ENCODE measurements around the gene TCF12.
"Not testable (repeated sequence)": the region's sequence is repeated elsewhere in the genome, so short reads cannot be mapped to it uniquely, and the experiment has no call there.

The TCF12 gene

GRCh38 chr15:56994280-56994679 is 75.8 kb downstream of the TCF12 start:
- no peak overlapping the region for H3K4me3 ChIP-seq (ENCODE audit: insufficient read length, low read depth)
- no peak for TF ChIP-seq SUZ12 (IDR thresholded peaks at IDR 0.05; ENCODE audit: extremely low read depth, insufficient read depth, insufficient read length)
- TF ChIP-seq ZNF274 (IDR thresholded peaks at IDR 0.05; ENCODE audit: low read depth, low read length): no peak
- no peak for TF ChIP-seq YY1 (IDR thresholded peaks at IDR 0.05; ENCODE audit: insufficient read depth, insufficient read length)
- no peak for DNase-seq (ENCODE audit: low read depth, low spot score)
- H3K36me3 ChIP-seq (ENCODE audit: insufficient read depth, insufficient read length, low read length): peaks cover 8% of the 10 kb centered on the region
- no peaks in the 10 kb centered on the region for H3K27me3 ChIP-seq (ENCODE audit: insufficient read depth, insufficient read length)
- no peaks in the 10 kb centered on the region for H3K4me1 ChIP-seq (ENCODE audit: insufficient read depth, insufficient read length)
- H3K9ac ChIP-seq (ENCODE audit: insufficient read length, low read depth): no peak overlapping the region
- no peaks in the 10 kb centered on the region for H3K9me3 ChIP-seq (ENCODE audit: insufficient read depth, low read length)

- no peak for TF ChIP-seq SUZ12 (IDR thresholded peaks at IDR 0.05; ENCODE audit: extremely low read depth, insufficient read depth, insufficient read length)
- H3K27me3 ChIP-seq (ENCODE audit: insufficient read depth, insufficient read length): no peaks in the 10 kb centered on the region
- no peak overlapping the region for H3K4me3 ChIP-seq (ENCODE audit: insufficient read length, low read depth)
- no peak overlapping the region for H3K9ac ChIP-seq (ENCODE audit: insufficient read length, low read depth)
- DNase-seq (ENCODE audit: low read depth, low spot score): no peak
- H3K36me3 ChIP-seq (ENCODE audit: insufficient read depth, insufficient read length, low read length): peaks cover 8% of the 10 kb centered on the region
- H3K4me1 ChIP-seq (ENCODE audit: insufficient read depth, insufficient read length): no peaks in the 10 kb centered on the region
- no peaks in the 10 kb centered on the region for H3K9me3 ChIP-seq (ENCODE audit: insufficient read depth, low read length)
These were observed 77.6 kb downstream of the TCF12 start for GRCh38 chr15:56996093-56996492.

DNA sequence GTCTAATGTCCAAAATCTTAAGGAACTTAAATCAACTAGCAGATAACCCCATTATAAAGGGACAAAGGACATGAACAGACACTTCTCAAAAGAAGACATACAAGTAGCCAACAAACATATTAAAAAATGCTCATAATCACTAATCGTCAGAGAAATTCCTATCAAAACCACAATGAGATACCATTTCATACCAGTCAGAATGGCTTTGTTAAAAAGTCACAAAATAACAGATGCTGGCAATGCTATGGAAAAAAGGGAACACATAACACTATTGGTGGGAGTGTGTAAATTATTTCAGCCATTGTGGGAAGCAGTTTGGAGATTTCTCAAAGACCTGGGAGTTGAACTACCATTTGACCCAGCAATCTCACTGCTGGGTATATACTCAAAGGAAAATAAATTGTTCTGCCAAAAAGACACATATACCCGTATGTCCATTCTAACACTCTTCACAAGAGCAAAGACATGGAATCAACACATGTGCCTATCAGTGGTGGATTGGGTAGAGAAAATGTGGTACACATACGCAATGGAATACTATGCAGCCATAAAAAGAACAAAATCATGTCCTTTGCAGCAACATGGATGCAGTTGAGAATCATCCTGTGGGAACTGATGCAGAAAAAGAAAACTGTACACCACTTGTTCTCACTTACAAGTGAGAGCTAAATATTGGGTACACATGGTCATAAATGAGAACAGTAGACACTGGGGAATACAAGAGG is 78.5 kb downstream of the TCF12 start:
- Histone ChIP-seq H3K9ac (ENCODE audit: insufficient read length, low read depth) (no peak overlapping the region), H3K36me3 (ENCODE audit: insufficient read depth, insufficient read length, low read length) (peaks cover 8% of the 10 kb centered on the region), H3K9me3 (ENCODE audit: insufficient read depth, low read length) (no peaks in the 10 kb centered on the region), H3K27me3 (ENCODE audit: insufficient read depth, insufficient read length) (no peaks in the 10 kb centered on the region), H3K4me1 (ENCODE audit: insufficient read depth, insufficient read length) (no peaks in the 10 kb centered on the region), H3K4me3 (ENCODE audit: insufficient read length, low read depth) (no peak overlapping the region)
- no peak for DNase-seq (ENCODE audit: low read depth, low spot score)
- TF ChIP-seq ZNF274 (IDR thresholded peaks at IDR 0.05; ENCODE audit: low read depth, low read length): no peak
- TF ChIP-seq SUZ12 (IDR thresholded peaks at IDR 0.05; ENCODE audit: extremely low read depth, insufficient read depth, insufficient read length): no peak
- no peak for TF ChIP-seq YY1 (IDR thresholded peaks at IDR 0.05; ENCODE audit: insufficient read depth, insufficient read length)

DNA sequence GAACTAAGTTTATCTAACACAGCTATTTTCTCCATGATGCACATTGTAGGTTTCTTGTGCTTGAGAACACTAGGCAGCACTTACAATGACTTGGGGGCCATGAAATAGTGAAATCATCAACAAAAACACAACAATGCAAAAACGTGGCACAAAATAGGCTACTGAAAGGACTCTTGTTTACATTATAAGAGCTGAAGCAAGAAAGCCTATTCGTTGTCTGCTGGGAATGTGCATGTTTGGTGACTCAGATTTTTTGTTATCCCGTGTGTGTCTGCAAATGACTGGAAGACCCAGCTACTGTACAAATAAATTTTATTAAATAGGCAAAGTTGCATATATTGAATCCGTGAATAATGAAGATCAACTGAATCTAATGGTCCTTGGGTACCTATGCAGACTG is 85.0 kb downstream of the TCF12 start:
- no peak for DNase-seq (ENCODE audit: low read depth, low spot score)
- TF ChIP-seq YY1 (IDR thresholded peaks at IDR 0.05; ENCODE audit: insufficient read depth, insufficient read length) (no peak), SUZ12 (IDR thresholded peaks at IDR 0.05; ENCODE audit: extremely low read depth, insufficient read depth, insufficient read length) (no peak), ZNF274 (IDR thresholded peaks at IDR 0.05; ENCODE audit: low read depth, low read length) (no peak)

GRCh38 chr15:57005244-57005643 is 86.8 kb downstream of the TCF12 start:
- Histone ChIP-seq H3K4me1 (ENCODE audit: insufficient read depth, insufficient read length) (no peaks in the 10 kb centered on the region), H3K9me3 (ENCODE audit: insufficient read depth, low read length) (no peaks in the 10 kb centered on the region), H3K36me3 (ENCODE audit: insufficient read depth, insufficient read length, low read length) (peaks cover 3% of the 10 kb centered on the region), H3K4me3 (ENCODE audit: insufficient read length, low read depth) (no peak overlapping the region), H3K9ac (ENCODE audit: insufficient read length, low read depth) (no peak overlapping the region), H3K27me3 (ENCODE audit: insufficient read depth, insufficient read length) (no peaks in the 10 kb centered on the region)
- no peak for DNase-seq (ENCODE audit: low read depth, low spot score)
- no peak for TF ChIP-seq ZNF274 (IDR thresholded peaks at IDR 0.05; ENCODE audit: low read depth, low read length)
- TF ChIP-seq SUZ12 (IDR thresholded peaks at IDR 0.05; ENCODE audit: extremely low read depth, insufficient read depth, insufficient read length): no peak
- no peak for TF ChIP-seq YY1 (IDR thresholded peaks at IDR 0.05; ENCODE audit: insufficient read depth, insufficient read length)

More for the DNA sequence above, 85.0 kb downstream of the TCF12 start:
- Histone ChIP-seq H3K9me3 (ENCODE audit: insufficient read depth, low read length) (no peaks in the 10 kb centered on the region), H3K36me3 (ENCODE audit: insufficient read depth, insufficient read length, low read length) (no peaks in the 10 kb centered on the region), H3K9ac (ENCODE audit: insufficient read length, low read depth) (no peak overlapping the region), H3K4me3 (ENCODE audit: insufficient read length, low read depth) (no peak overlapping the region), H3K27me3 (ENCODE audit: insufficient read depth, insufficient read length) (no peaks in the 10 kb centered on the region), H3K4me1 (ENCODE audit: insufficient read depth, insufficient read length) (no peaks in the 10 kb centered on the region)

DNA sequence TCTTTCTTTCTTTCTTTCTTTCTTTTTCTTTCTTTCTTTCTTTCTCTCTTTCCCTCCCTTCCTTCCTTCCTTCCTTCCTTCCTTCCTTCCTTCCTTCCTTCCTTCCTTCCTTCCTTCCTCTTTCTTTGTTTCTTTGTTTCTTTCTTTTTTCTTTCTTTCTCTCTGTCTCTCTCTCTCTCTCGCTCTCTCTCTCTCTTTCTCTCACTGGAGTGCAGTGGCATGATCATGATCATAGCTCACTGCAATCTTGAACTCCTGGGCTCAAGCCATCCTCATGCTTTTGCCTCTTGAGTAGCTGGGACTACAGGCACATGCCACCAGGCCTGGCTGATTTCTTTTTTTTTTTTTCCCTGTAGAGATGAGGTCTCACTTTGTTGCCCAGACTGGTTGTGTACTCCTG is 89.4 kb downstream of the TCF12 start:
- not testable (repeated sequence) for H3K36me3 ChIP-seq (ENCODE audit: insufficient read depth, insufficient read length, low read length); H3K9ac ChIP-seq (ENCODE audit: insufficient read length, low read depth); H3K9me3 ChIP-seq (ENCODE audit: insufficient read depth, low read length); H3K27me3 ChIP-seq (ENCODE audit: insufficient read depth, insufficient read length); H3K4me1 ChIP-seq (ENCODE audit: insufficient read depth, insufficient read length); H3K4me3 ChIP-seq (ENCODE audit: insufficient read length, low read depth); DNase-seq (ENCODE audit: low read depth, low spot score)

DNA sequence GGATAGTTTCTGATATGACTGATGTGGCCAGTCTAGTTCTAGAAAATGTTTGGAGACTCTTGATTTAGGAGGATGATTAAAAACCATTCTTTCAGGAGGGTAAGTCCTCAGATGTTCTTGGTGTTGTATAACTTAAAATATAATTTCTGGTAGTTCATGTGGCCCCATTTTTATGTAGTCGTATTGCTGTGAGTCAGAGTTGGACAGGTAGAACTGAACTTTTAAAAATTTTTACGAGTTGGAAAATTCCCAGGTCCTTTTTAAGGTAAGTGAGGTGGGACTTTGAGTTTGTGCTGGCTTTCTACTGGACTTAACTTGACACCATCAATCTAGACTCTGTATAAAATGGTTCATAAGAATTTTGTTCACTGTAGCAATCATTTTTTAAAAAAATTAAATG is 92.3 kb downstream of the TCF12 start:
- Histone ChIP-seq H3K4me1 (ENCODE audit: insufficient read depth, insufficient read length) (no peaks in the 10 kb centered on the region), H3K4me3 (ENCODE audit: insufficient read length, low read depth) (no peak overlapping the region), H3K9ac (ENCODE audit: insufficient read length, low read depth) (no peak overlapping the region), H3K36me3 (ENCODE audit: insufficient read depth, insufficient read length, low read length) (peaks cover 3% of the 10 kb centered on the region), H3K9me3 (ENCODE audit: insufficient read depth, low read length) (0 out of 2 replicates have a peak, but pooled peaks cover 4% of the 10 kb centered on the region), H3K27me3 (ENCODE audit: insufficient read depth, insufficient read length) (no peaks in the 10 kb centered on the region)
- no peak for DNase-seq (ENCODE audit: low read depth, low spot score)
- TF ChIP-seq YY1 (IDR thresholded peaks at IDR 0.05; ENCODE audit: insufficient read depth, insufficient read length) (no peak), ZNF274 (IDR thresholded peaks at IDR 0.05; ENCODE audit: low read depth, low read length) (no peak), SUZ12 (IDR thresholded peaks at IDR 0.05; ENCODE audit: extremely low read depth, insufficient read depth, insufficient read length) (no peak)
